ENCODE data around the gene PCNT. TPM values are rescaled to one million over a fixed set of nuclear protein-coding genes. Genes with fewer than 3 reads are reported as not detected.

The PCNT gene
- total RNA-seq, 1 donor, result 19.2 TPM

DNA sequence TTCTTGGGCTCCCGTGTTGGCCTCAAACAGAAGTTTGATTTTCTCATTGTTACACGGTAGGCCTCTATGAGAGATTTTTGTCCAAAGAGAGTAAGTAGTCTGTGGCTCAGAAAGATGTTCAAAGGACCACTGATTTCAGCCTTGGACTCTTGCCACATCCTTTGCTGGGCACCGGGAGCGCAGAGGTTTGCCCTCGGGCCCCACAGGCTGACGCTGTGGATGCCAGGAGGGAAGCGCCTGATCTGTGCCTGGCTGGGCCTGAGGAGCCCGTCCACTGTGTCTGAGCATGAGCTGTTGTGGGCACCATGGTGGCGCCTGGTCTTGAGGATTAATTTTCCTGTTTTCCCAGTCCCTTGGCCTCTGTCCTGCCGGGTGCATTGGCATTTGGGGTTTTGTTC is 52.3 kb downstream of the PCNT start:
- no peak overlapping the region for H3K4me3 ChIP-seq (ENCODE audit: insufficient read depth, low read length)
- H3K27ac ChIP-seq (ENCODE audit: low read depth, low read length), result no peak overlapping the region
- H3K4me1 ChIP-seq (ENCODE audit: insufficient read depth, low read length), result no peaks in the 10 kb centered on the region
- H3K4me2 ChIP-seq (ENCODE audit: insufficient read depth, low read length), result no peak overlapping the region
- H3K27me3 ChIP-seq (ENCODE audit: insufficient read depth, low read length), result no peaks in the 10 kb centered on the region
- peaks cover 3% of the 10 kb centered on the region for H3K36me3 ChIP-seq (ENCODE audit: insufficient read depth, low read length)
- TF ChIP-seq, protein P1, sequence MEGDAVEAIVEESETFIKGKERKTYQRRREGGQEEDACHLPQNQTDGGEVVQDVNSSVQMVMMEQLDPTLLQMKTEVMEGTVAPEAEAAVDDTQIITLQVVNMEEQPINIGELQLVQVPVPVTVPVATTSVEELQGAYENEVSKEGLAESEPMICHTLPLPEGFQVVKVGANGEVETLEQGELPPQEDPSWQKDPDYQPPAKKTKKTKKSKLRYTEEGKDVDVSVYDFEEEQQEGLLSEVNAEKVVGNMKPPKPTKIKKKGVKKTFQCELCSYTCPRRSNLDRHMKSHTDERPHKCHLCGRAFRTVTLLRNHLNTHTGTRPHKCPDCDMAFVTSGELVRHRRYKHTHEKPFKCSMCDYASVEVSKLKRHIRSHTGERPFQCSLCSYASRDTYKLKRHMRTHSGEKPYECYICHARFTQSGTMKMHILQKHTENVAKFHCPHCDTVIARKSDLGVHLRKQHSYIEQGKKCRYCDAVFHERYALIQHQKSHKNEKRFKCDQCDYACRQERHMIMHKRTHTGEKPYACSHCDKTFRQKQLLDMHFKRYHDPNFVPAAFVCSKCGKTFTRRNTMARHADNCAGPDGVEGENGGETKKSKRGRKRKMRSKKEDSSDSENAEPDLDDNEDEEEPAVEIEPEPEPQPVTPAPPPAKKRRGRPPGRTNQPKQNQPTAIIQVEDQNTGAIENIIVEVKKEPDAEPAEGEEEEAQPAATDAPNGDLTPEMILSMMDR (IDR thresholded peaks at IDR 0.05; ENCODE audit: extremely low read depth, low read depth, low read length), result no peak
- DNase-seq (ENCODE audit: insufficient read length, low spot score, missing footprints), result no peak
- no peaks in the 10 kb centered on the region for H3K9me3 ChIP-seq (ENCODE audit: low read depth, low read length)
- no peak overlapping the region for H2AFZ ChIP-seq (ENCODE audit: low read length)
- peaks cover 63% of the 10 kb centered on the region for H3K79me2 ChIP-seq (ENCODE audit: insufficient read depth, low read length)
- H4K20me1 ChIP-seq (ENCODE audit: insufficient read depth, low read length), result peaks cover 12% of the 10 kb centered on the region

DNA sequence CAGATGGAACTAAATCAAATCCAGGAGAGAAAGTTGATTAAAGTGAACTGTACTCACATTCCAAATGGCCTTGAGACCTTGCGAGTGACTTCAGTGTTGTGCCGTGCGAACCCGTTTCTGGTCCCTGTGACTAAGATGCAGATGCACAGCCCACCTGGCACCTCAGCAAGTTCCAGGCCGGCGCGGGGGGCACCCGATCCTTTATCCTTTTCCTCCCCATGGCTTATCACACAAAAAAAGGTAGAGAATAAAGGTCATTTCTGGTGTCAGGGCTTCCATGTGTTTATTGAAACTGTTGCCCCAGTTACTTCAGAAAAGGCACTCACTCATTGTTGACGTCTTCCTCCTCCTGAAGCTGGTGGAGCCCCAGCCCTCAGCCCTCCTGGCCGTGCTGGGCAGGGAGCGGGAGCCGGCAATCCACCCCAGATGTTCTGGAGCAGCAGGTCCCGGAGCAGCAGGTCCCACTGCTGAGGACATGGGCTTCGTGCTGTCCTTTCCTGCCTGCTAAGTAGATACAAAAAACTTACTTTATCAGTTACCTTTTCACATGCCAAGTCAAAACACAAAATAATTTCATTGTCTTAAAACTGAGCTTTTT is 53.0 kb downstream of the PCNT start:
- TF ChIP-seq, protein P1 (IDR thresholded peaks at IDR 0.05; ENCODE audit: extremely low read depth, low read depth, low read length), result no peak
- no peak overlapping the region for H3K27ac ChIP-seq (ENCODE audit: low read depth, low read length)
- H3K4me2 ChIP-seq (ENCODE audit: insufficient read depth, low read length), result no peak overlapping the region
- H4K20me1 ChIP-seq (ENCODE audit: insufficient read depth, low read length), result peaks cover 5% of the 10 kb centered on the region
- no peak overlapping the region for H3K4me3 ChIP-seq (ENCODE audit: insufficient read depth, low read length)
- no peak overlapping the region for H2AFZ ChIP-seq (ENCODE audit: low read length)
- peaks cover 8% of the 10 kb centered on the region for H3K36me3 ChIP-seq (ENCODE audit: insufficient read depth, low read length)
- H3K27me3 ChIP-seq (ENCODE audit: insufficient read depth, low read length), result no peaks in the 10 kb centered on the region
- DNase-seq (ENCODE audit: insufficient read length, low spot score, missing footprints), result peak; percentile 36
- peaks cover 63% of the 10 kb centered on the region for H3K79me2 ChIP-seq (ENCODE audit: insufficient read depth, low read length)
- H3K4me1 ChIP-seq (ENCODE audit: insufficient read depth, low read length), result no peaks in the 10 kb centered on the region
- no peaks in the 10 kb centered on the region for H3K9me3 ChIP-seq (ENCODE audit: low read depth, low read length)

DNA sequence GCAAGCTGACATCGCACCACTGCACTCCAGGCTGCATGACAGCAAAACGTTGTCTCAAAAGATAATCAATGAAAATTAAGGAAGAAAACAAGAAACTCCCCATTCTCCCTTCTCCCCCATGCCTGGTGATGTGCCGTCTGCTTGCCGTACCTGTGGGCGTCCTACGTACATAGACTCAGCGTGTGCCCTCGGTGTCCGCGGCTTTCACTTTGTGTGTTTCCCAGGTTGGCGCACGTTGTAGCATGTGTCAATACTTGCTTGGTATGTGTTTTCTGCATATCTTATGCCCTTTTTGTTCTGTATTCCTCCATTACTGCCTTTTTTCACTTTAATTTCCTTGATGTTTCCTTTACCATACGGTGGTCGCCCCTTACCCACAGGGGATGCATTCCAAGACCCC is 53.8 kb downstream of the PCNT start:
- TF ChIP-seq, protein P1 (IDR thresholded peaks at IDR 0.05; ENCODE audit: extremely low read depth, low read depth, low read length), result no peak
- H3K9me3 ChIP-seq (ENCODE audit: low read depth, low read length), result no peaks in the 10 kb centered on the region
- H3K27ac ChIP-seq (ENCODE audit: low read depth, low read length), result no peak overlapping the region
- no peak overlapping the region for H3K4me3 ChIP-seq (ENCODE audit: insufficient read depth, low read length)
- peaks cover 7% of the 10 kb centered on the region for H3K36me3 ChIP-seq (ENCODE audit: insufficient read depth, low read length)
- H3K4me1 ChIP-seq (ENCODE audit: insufficient read depth, low read length), result no peaks in the 10 kb centered on the region
- H2AFZ ChIP-seq (ENCODE audit: low read length), result no peak overlapping the region
- no peak for DNase-seq (ENCODE audit: insufficient read length, low spot score, missing footprints)
- no peak overlapping the region for H3K4me2 ChIP-seq (ENCODE audit: insufficient read depth, low read length)
- peaks cover 63% of the 10 kb centered on the region for H3K79me2 ChIP-seq (ENCODE audit: insufficient read depth, low read length)
- H4K20me1 ChIP-seq (ENCODE audit: insufficient read depth, low read length), result peaks cover 4% of the 10 kb centered on the region
- H3K27me3 ChIP-seq (ENCODE audit: insufficient read depth, low read length), result no peaks in the 10 kb centered on the region

DNA sequence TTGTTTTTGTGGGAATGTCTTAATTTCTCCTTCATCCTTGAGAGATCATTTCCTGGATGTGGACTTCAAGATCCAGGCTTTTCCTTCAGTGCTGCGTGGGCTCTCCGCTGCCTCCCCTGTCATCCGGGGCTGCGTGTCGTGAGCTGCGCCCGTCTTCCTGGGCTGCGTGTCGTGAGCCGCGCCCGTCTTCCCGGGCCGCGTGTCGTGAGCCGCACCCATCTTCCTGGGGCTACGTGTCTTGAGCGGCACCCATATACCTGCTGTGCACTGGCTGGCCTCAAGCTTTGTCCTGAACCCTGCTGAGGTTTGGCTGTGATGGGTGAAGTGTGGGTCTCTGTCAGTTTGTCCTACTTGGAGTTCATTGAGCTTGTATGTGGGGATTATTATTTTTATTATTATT is 55.1 kb downstream of the PCNT start:
- Histone ChIP-seq H3K36me3 (ENCODE audit: insufficient read depth, low read length) (peaks cover 5% of the 10 kb centered on the region), H3K79me2 (ENCODE audit: insufficient read depth, low read length) (peaks cover 66% of the 10 kb centered on the region)

More for the DNA sequence above, 55.1 kb downstream of the PCNT start:
- Histone ChIP-seq H3K27me3 (ENCODE audit: insufficient read depth, low read length) (no peaks in the 10 kb centered on the region), H2AFZ (ENCODE audit: low read length) (no peak overlapping the region), H3K4me3 (ENCODE audit: insufficient read depth, low read length) (no peak overlapping the region), H3K27ac (ENCODE audit: low read depth, low read length) (no peak overlapping the region), H3K4me1 (ENCODE audit: insufficient read depth, low read length) (no peaks in the 10 kb centered on the region), H3K9me3 (ENCODE audit: low read depth, low read length) (no peaks in the 10 kb centered on the region), H4K20me1 (ENCODE audit: insufficient read depth, low read length) (peaks cover 4% of the 10 kb centered on the region), H3K4me2 (ENCODE audit: insufficient read depth, low read length) (no peak overlapping the region)
- DNase-seq (ENCODE audit: insufficient read length, low spot score, missing footprints), result no peak
- TF ChIP-seq, protein P1 (IDR thresholded peaks at IDR 0.05; ENCODE audit: extremely low read depth, low read depth, low read length), result no peak
